K562 (cell line): ENCODE measurements around the gene SUSD3. TPM values are rescaled to one million over a fixed set of nuclear protein-coding genes. Genes with fewer than 3 reads are reported as not detected.

Source experiments
- ATF6 ChIP-seq: sonication (generic); formaldehyde crosslinking; IDR thresholded peaks from 2 replicates; pipeline ENCODE4 v1.4.0; 2020; ENCODE audit warnings: mild to moderate bottlenecking, missing genetic modification reagents
- BDP1 ChIP-seq: IDR thresholded peaks from 3 replicates; pipeline ENCODE4 v1.6.1; 2011; ENCODE audit not compliant: insufficient read length, insufficient read depth
- BRCA1 ChIP-seq, 2 experiments: fragments of 450-650 bp in 1 of 2; sonication (generic) in 1 of 2; formaldehyde crosslinking in 1 of 2; IDR thresholded peaks; 2 replicates each; pipeline versions ENCODE4 v1.5.0 to v1.6.1; 2017 to 2020; ENCODE audit warnings: mild to moderate bottlenecking in 1 of 2, missing genetic modification reagents in 1 of 2
- FOXA1 ChIP-seq: fragments of 450-650 bp; IDR thresholded peaks from 2 replicates; pipeline ENCODE4 v1.6.1; 2016; ENCODE audit warnings: mild to moderate bottlenecking, borderline replicate concordance
- GABPA ChIP-seq: fragments of 200-800 bp; sonication (Bioruptor generic); conservative IDR thresholded peaks from 2 replicates; pipeline ENCODE4 v1.6.1; 2016; ENCODE audit warnings: low read depth, missing genetic modification characterization, missing compliant biosample characterization
- MIER1 ChIP-seq: fragments of 450-650 bp; IDR thresholded peaks from 2 replicates; pipeline ENCODE4 v1.6.1; 2016; ENCODE audit warnings: antibody characterized with exemption, mild to moderate bottlenecking, low read depth
- NCOR1 ChIP-seq: fragments of 450-650 bp; IDR thresholded peaks from 2 replicates; pipeline ENCODE4 v1.6.1; 2016; ENCODE audit warnings: mild to moderate bottlenecking, moderate library complexity
- NFE2 ChIP-seq: IDR thresholded peaks from 2 replicates; pipeline ENCODE4 v1.6.1; 2014; ENCODE audit warnings: antibody characterized with exemption, low read depth
- PHF20 ChIP-seq: fragments of 450-650 bp; IDR thresholded peaks from 2 replicates; pipeline ENCODE4 v1.6.1; 2018; ENCODE audit not compliant: partially characterized antibody
- SMARCE1 ChIP-seq: fragments of 450-650 bp; IDR thresholded peaks from 2 replicates; pipeline ENCODE4 v1.7.1; 2016; ENCODE audit warnings: mild to moderate bottlenecking
- STAT5B ChIP-seq: fragments of 250-450 bp; sonication (Bioruptor Pico); IDR thresholded peaks from 2 replicates; pipeline ENCODE4 v1.8.0; 2021; ENCODE audit warnings: mild to moderate bottlenecking, inconsistent platforms
- TFAM ChIP-seq: fragments of 250-450 bp; sonication (Bioruptor Pico); conservative IDR thresholded peaks from 2 replicates; pipeline ENCODE4 v1.5.0; 2021; ENCODE audit warnings: mild to moderate bottlenecking, moderate library complexity
- TGIF2 ChIP-seq: sonication (generic); formaldehyde crosslinking; IDR thresholded peaks from 2 replicates; pipeline ENCODE4 v1.8.1; 2022; ENCODE audit warnings: mild to moderate bottlenecking, missing genetic modification reagents, moderate library complexity
- ZNF143 ChIP-seq: sonication (generic); formaldehyde crosslinking; IDR thresholded peaks from 2 replicates; pipeline ENCODE4 v1.9.0; 2022; ENCODE audit warnings: mild to moderate bottlenecking, missing genetic modification reagents
- ZNF324 ChIP-seq: fragments of 250-450 bp; sonication (Bioruptor Pico); IDR thresholded peaks from 2 replicates; pipeline ENCODE4 v1.4.0; 2020; ENCODE audit warnings: mild to moderate bottlenecking
- polyA plus RNA-seq, 8 experiments: library from polyadenylated mRNA; depleted of rRNA in 4 of 8; stranded (reverse) in 5 of 8; unstranded in 3 of 8; fragments of >200 nt; fragmentation: Nextera tagmentation in 2 of 8; fragmentation: Illumina TruSeq in 1 of 8; extraction: Ambion mirVana in 2 of 8; extraction: Trizol in 1 of 8; gene quantifications; 2 replicates each; pipeline versions ENCODE4 v1.2.1 to v1.2.3, GENCODE V29; 2011 to 2014; ENCODE audit warnings: inconsistent platforms in 1 of 8, missing spikeins in 1 of 8
- total RNA-seq, 7 experiments: library from RNA; depleted of rRNA in 6 of 7; stranded (reverse); fragments of >200 nt in 6 of 7; fragmentation: Illumina TruSeq in 2 of 7; extraction: Trizol in 2 of 7; gene quantifications; 2 replicates each; pipeline versions ENCODE4 v1.2.1 to v1.2.3, GENCODE V29; 2011 to 2021; ENCODE audit warnings: low replicate concordance in 1 of 7
- TF ChIP-seq, protein P1 (sequence below): fragments of 250-450 bp; sonication (Bioruptor Pico); IDR thresholded peaks from 2 replicates; pipeline ENCODE4 v1.8.0; 2022; ENCODE audit warnings: inconsistent platforms, mild to moderate bottlenecking, moderate library complexity, borderline replicate concordance
- TF ChIP-seq, protein P2 (sequence below): sonication (generic); formaldehyde crosslinking; IDR thresholded peaks from 2 replicates; pipeline ENCODE4 v1.8.0; 2022; ENCODE audit warnings: mild to moderate bottlenecking, missing genetic modification reagents
- TF ChIP-seq, protein P3 (sequence below): conservative IDR thresholded peaks from 2 replicates; pipeline ENCODE4 v1.6.1; 2011; ENCODE audit warnings: low read depth, mild to moderate bottlenecking, low read length; ENCODE audit not compliant: control insufficient read depth

The SUSD3 gene
- total and polyA plus RNA-seq, 9 of the 15 experiments (the other 6 are each of a cell fraction or from before 2014, with no cell fraction given): 1.3 to 21.7 (median 11.4) TPM

GRCh38 chr9:93095205-93096130 lies 37.0 kb downstream of the SUSD3 start (continued):
- TF ChIP-seq ATF6 (CRISPR knock-in tag): 0 out of 2 replicates have a peak, but pooled peaks have one; percentile 46
- TF ChIP-seq ZNF143 (CRISPR knock-in tag): no peak
- TF ChIP-seq, protein P1, sequence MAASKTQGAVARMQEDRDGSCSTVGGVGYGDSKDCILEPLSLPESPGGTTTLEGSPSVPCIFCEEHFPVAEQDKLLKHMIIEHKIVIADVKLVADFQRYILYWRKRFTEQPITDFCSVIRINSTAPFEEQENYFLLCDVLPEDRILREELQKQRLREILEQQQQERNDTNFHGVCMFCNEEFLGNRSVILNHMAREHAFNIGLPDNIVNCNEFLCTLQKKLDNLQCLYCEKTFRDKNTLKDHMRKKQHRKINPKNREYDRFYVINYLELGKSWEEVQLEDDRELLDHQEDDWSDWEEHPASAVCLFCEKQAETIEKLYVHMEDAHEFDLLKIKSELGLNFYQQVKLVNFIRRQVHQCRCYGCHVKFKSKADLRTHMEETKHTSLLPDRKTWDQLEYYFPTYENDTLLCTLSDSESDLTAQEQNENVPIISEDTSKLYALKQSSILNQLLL: no peak
- TF ChIP-seq, protein P2, sequence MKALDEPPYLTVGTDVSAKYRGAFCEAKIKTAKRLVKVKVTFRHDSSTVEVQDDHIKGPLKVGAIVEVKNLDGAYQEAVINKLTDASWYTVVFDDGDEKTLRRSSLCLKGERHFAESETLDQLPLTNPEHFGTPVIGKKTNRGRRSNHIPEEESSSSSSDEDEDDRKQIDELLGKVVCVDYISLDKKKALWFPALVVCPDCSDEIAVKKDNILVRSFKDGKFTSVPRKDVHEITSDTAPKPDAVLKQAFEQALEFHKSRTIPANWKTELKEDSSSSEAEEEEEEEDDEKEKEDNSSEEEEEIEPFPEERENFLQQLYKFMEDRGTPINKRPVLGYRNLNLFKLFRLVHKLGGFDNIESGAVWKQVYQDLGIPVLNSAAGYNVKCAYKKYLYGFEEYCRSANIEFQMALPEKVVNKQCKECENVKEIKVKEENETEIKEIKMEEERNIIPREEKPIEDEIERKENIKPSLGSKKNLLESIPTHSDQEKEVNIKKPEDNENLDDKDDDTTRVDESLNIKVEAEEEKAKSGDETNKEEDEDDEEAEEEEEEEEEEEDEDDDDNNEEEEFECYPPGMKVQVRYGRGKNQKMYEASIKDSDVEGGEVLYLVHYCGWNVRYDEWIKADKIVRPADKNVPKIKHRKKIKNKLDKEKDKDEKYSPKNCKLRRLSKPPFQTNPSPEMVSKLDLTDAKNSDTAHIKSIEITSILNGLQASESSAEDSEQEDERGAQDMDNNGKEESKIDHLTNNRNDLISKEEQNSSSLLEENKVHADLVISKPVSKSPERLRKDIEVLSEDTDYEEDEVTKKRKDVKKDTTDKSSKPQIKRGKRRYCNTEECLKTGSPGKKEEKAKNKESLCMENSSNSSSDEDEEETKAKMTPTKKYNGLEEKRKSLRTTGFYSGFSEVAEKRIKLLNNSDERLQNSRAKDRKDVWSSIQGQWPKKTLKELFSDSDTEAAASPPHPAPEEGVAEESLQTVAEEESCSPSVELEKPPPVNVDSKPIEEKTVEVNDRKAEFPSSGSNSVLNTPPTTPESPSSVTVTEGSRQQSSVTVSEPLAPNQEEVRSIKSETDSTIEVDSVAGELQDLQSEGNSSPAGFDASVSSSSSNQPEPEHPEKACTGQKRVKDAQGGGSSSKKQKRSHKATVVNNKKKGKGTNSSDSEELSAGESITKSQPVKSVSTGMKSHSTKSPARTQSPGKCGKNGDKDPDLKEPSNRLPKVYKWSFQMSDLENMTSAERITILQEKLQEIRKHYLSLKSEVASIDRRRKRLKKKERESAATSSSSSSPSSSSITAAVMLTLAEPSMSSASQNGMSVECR: no peak
- TF ChIP-seq GABPA: peak; percentile 83
- TF ChIP-seq, protein P3, sequence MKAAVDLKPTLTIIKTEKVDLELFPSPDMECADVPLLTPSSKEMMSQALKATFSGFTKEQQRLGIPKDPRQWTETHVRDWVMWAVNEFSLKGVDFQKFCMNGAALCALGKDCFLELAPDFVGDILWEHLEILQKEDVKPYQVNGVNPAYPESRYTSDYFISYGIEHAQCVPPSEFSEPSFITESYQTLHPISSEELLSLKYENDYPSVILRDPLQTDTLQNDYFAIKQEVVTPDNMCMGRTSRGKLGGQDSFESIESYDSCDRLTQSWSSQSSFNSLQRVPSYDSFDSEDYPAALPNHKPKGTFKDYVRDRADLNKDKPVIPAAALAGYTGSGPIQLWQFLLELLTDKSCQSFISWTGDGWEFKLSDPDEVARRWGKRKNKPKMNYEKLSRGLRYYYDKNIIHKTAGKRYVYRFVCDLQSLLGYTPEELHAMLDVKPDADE: no peak; the same call in 1 of the 2 replicates
- TF ChIP-seq MIER1: no peak
- TF ChIP-seq BRCA1 (IDR thresholded peaks at IDR 0.05): no peak
- no peak for TF ChIP-seq BRCA1 (CRISPR knock-in tag; IDR thresholded peaks at IDR 0.05)
- no peak for TF ChIP-seq BDP1
- TF ChIP-seq TGIF2 (CRISPR knock-in tag): no peak
- TF ChIP-seq TFAM (CRISPR knock-in tag): no peak
- no peak for TF ChIP-seq ZNF324 (CRISPR knock-in tag)
- TF ChIP-seq SMARCE1: no peak
- no peak for TF ChIP-seq NCOR1
- no peak for TF ChIP-seq NFE2
- TF ChIP-seq STAT5B (CRISPR knock-in tag): no peak
- TF ChIP-seq PHF20: peak; percentile 30
- no peak for TF ChIP-seq FOXA1
